PC-9 (cell line): Measurements from ENCODE around the gene LIME1.

Experiments used
- CTCF ChIP-seq: fragments of 200-600 bp; sonication (generic); conservative IDR thresholded peaks from 2 replicates; pipeline ENCODE4 v1.6.1; 2017; ENCODE audit warnings: mixed run types, antibody characterized with exemption, mild to moderate bottlenecking, moderate library complexity
- EZH2 ChIP-seq: fragments of 200-600 bp; sonication (generic); IDR thresholded peaks from 2 replicates; pipeline ENCODE4 v1.8.0; 2017; ENCODE audit warnings: antibody characterized with exemption, low read depth

- TF ChIP-seq CTCF (no peak), EZH2 (no peak)
Observed at GRCh38 chr20:63741354-63741675, 4.9 kb downstream of the LIME1 start.
